OCI-LY1 (cell line): ENCODE results near the gene SNAI3.

Experiments used
- EZH2 ChIP-seq: fragments of 200-600 bp; sonication (generic), shearing (Covaris generic); IDR thresholded peaks from 2 replicates; pipeline ENCODE4 v1.8.0; 2017; ENCODE audit warnings: borderline replicate concordance, mixed run types, mild to moderate bottlenecking, antibody characterized with exemption, low read length, moderate library complexity, mixed read lengths
- TF ChIP-seq, protein P1 (sequence below): fragments of 200-600 bp; sonication (generic), shearing (Covaris generic); IDR thresholded peaks from 2 replicates; pipeline ENCODE4 v1.5.1; 2017; ENCODE audit warnings: mild to moderate bottlenecking, antibody characterized with exemption, low read length, moderate library complexity, mixed read lengths

DNA sequence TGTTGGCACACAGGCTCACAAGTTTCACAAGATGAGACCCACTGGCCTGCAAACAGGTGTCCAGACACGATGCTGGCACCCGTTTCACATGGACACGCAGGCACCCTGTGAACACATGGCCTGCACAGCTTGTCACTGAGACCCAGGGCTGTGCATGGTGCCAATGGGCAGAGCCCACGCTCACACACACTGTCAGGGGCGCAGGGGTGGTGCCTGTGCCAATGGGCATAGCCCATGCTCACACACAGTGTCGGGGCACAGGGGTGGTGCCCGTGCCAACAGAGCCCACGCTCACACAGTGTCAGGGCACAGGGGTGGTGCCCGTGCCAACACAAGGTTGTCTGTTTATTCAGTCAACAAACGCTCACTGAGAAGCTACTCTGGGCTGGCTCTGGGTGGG lies 49.3 kb upstream of the SNAI3 start:
- TF ChIP-seq, protein P1, sequence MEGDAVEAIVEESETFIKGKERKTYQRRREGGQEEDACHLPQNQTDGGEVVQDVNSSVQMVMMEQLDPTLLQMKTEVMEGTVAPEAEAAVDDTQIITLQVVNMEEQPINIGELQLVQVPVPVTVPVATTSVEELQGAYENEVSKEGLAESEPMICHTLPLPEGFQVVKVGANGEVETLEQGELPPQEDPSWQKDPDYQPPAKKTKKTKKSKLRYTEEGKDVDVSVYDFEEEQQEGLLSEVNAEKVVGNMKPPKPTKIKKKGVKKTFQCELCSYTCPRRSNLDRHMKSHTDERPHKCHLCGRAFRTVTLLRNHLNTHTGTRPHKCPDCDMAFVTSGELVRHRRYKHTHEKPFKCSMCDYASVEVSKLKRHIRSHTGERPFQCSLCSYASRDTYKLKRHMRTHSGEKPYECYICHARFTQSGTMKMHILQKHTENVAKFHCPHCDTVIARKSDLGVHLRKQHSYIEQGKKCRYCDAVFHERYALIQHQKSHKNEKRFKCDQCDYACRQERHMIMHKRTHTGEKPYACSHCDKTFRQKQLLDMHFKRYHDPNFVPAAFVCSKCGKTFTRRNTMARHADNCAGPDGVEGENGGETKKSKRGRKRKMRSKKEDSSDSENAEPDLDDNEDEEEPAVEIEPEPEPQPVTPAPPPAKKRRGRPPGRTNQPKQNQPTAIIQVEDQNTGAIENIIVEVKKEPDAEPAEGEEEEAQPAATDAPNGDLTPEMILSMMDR, result no peak
- no peak for TF ChIP-seq EZH2
